IPS-20b (cell line): ENCODE data around the gene FSD2.
A peak's percentile ranks its signal among the peaks of the same experiment; 100 is the strongest.
"Not testable (repeated sequence)": the region's sequence is repeated elsewhere in the genome, so short reads cannot be mapped to it uniquely, and the experiment has no call there.

ENCODE experiments used
- H3K27ac ChIP-seq: one replicate; pipeline ENCODE4 v1.5.1; 2013; ENCODE audit warnings: low read length
- H3K27me3 ChIP-seq: 2 replicates; pipeline ENCODE4 v1.6.1; 2013; ENCODE audit warnings: mild to moderate bottlenecking, low read length, inconsistent platforms; ENCODE audit not compliant: insufficient read depth
- H3K36me3 ChIP-seq: 2 replicates; pipeline ENCODE4 v1.6.1; 2013; ENCODE audit warnings: low read depth, mild to moderate bottlenecking, inconsistent platforms, low read length, moderate library complexity; ENCODE audit not compliant: insufficient read depth
- H3K4me1 ChIP-seq: 2 replicates; pipeline ENCODE4 v1.6.1; 2013; ENCODE audit warnings: mild to moderate bottlenecking, control low read depth, inconsistent platforms, low read length, moderate library complexity; ENCODE audit not compliant: insufficient read depth
- H3K4me3 ChIP-seq: 2 replicates; pipeline ENCODE4 v1.5.1; 2013; ENCODE audit warnings: mild to moderate bottlenecking, low read length, inconsistent platforms
- H3K9ac ChIP-seq: 2 replicates; pipeline ENCODE4 v1.6.1; 2013; ENCODE audit warnings: low read depth, mild to moderate bottlenecking, inconsistent platforms, low read length, moderate library complexity
- H3K9me3 ChIP-seq: 2 replicates; pipeline ENCODE4 v1.6.1; 2013; ENCODE audit warnings: mild to moderate bottlenecking, low read depth, low read length, inconsistent platforms; ENCODE audit not compliant: insufficient read depth

Gene FSD2

GRCh38 chr15:82823049-82823448 is 17.2 kb upstream of the FSD2 start:
- Histone ChIP-seq H3K4me1 (no peaks in the 10 kb centered on the region), H3K27me3 (no peaks in the 10 kb centered on the region), H3K9ac (no peak overlapping the region), H3K9me3 (peaks cover 5% of the 10 kb centered on the region), H3K4me3 (no peak overlapping the region), H3K36me3 (peaks cover 37% of the 10 kb centered on the region), H3K27ac (no peak overlapping the region)

GRCh38 chr15:82821851-82822250 is 16.0 kb upstream of the FSD2 start:
- not testable (repeated sequence) for H3K9ac ChIP-seq, H3K27me3 ChIP-seq, H3K27ac ChIP-seq, H3K4me1 ChIP-seq, H3K9me3 ChIP-seq, H3K4me3 ChIP-seq
- peaks cover 33% of the 10 kb centered on the region for H3K36me3 ChIP-seq

- H3K27me3 ChIP-seq, H3K9ac ChIP-seq, H3K4me1 ChIP-seq, H3K9me3 ChIP-seq, H3K27ac ChIP-seq, H3K4me3 ChIP-seq: not testable (repeated sequence)
- peaks cover 33% of the 10 kb centered on the region for H3K36me3 ChIP-seq
These were observed 15.5 kb upstream of the FSD2 start for GRCh38 chr15:82821396-82821795.

- Histone ChIP-seq H3K9ac (no peak overlapping the region), H3K4me3 (no peak overlapping the region), H3K27ac (no peak overlapping the region), H3K4me1 (no peaks in the 10 kb centered on the region), H3K36me3 (peaks cover 34% of the 10 kb centered on the region), H3K27me3 (no peaks in the 10 kb centered on the region), H3K9me3 (peaks cover 5% of the 10 kb centered on the region)
These were observed 14.3 kb upstream of the FSD2 start for GRCh38 chr15:82820128-82820527.

- Histone ChIP-seq H3K27ac (no peak overlapping the region), H3K4me1 (peaks cover 5% of the 10 kb centered on the region; the same call in 1 of the 2 replicates), H3K9me3 (no peaks in the 10 kb centered on the region), H3K36me3 (peaks cover 22% of the 10 kb centered on the region; the same call in 1 of the 2 replicates), H3K9ac (no peak overlapping the region), H3K4me3 (no peak overlapping the region), H3K27me3 (peaks cover 10% of the 10 kb centered on the region; the same call in 1 of the 2 replicates)
These were observed 7.1 kb upstream of the FSD2 start for GRCh38 chr15:82812994-82813393.

GRCh38 chr15:82810890-82811426 is 5.1 kb upstream of the FSD2 start:
- Histone ChIP-seq H3K9me3 (no peaks in the 10 kb centered on the region), H3K4me3 (peak overlapping the region; percentile 88), H3K4me1 (peaks cover 5% of the 10 kb centered on the region; the same call in 1 of the 2 replicates), H3K27ac (no peak overlapping the region), H3K27me3 (peaks cover 10% of the 10 kb centered on the region; the same call in 1 of the 2 replicates), H3K9ac (peak overlapping the region; percentile 74; the same call in 1 of the 2 replicates), H3K36me3 (peaks cover 10% of the 10 kb centered on the region; the same call in 1 of the 2 replicates)

GRCh38 chr15:82810061-82810889 is 4.4 kb upstream of the FSD2 start:
- H3K9me3 ChIP-seq: no peaks in the 10 kb centered on the region
- no peak overlapping the region for H3K27ac ChIP-seq
- peak overlapping the region; percentile 74 for H3K9ac ChIP-seq
- peak overlapping the region; percentile 88 for H3K4me3 ChIP-seq
- H3K36me3 ChIP-seq: peaks cover 6% of the 10 kb centered on the region; the same call in 1 of the 2 replicates
- H3K4me1 ChIP-seq: peaks cover 5% of the 10 kb centered on the region; the same call in 1 of the 2 replicates
- peaks cover 10% of the 10 kb centered on the region; the same call in 1 of the 2 replicates for H3K27me3 ChIP-seq

- Histone ChIP-seq H3K4me3 (peak within 1 kb of the TSS; percentile 88), H3K4me1 (peaks cover 5% of the 10 kb centered on the region; the same call in 1 of the 2 replicates), H3K9ac (peak within 1 kb of the TSS; percentile 77), H3K9me3 (no peaks in the 10 kb centered on the region), H3K36me3 (peaks cover 6% of the 10 kb centered on the region; the same call in 1 of the 2 replicates), H3K27me3 (peaks cover 13% of the 10 kb centered on the region; the same call in 1 of the 2 replicates), H3K27ac (no peak within 1 kb of the TSS)
These were observed 3.6 kb upstream of the FSD2 start, which contains the start of gene WHAMM for GRCh38 chr15:82809308-82810060. TSS of gene WHAMM (plus strand) at chr15:82809628. CDS start at chr15:82809727, 99 bp downstream.

- Histone ChIP-seq H3K9me3 (no peaks in the 10 kb centered on the region), H3K27ac (no peak overlapping the region), H3K36me3 (0 out of 2 replicates have a peak, but pooled peaks cover under 1% of the 10 kb centered on the region), H3K9ac (no peak overlapping the region), H3K4me3 (peak overlapping the region; percentile 88; the same call in 1 of the 2 replicates), H3K4me1 (peaks cover 5% of the 10 kb centered on the region; the same call in 1 of the 2 replicates), H3K27me3 (peaks cover 19% of the 10 kb centered on the region; the same call in 1 of the 2 replicates)
These were observed 2.8 kb upstream of the FSD2 start for GRCh38 chr15:82808634-82809041.

- Histone ChIP-seq H3K9me3 (no peaks in the 10 kb centered on the region), H3K36me3 (no peaks in the 10 kb centered on the region), H3K4me3 (no peak overlapping the region), H3K27ac (no peak overlapping the region), H3K4me1 (peaks cover 5% of the 10 kb centered on the region; the same call in 1 of the 2 replicates), H3K9ac (no peak overlapping the region), H3K27me3 (peaks cover 25% of the 10 kb centered on the region)
These were observed 2.2 kb upstream of the FSD2 start for GRCh38 chr15:82807920-82808633.

GRCh38 chr15:82804575-82804949 is 1.3 kb downstream of the FSD2 start:
- H3K9ac ChIP-seq: no peak overlapping the region
- H3K27ac ChIP-seq: no peak overlapping the region
- 0 out of 2 replicates have a peak, but pooled peaks cover 2% of the 10 kb centered on the region for H3K4me1 ChIP-seq
- H3K4me3 ChIP-seq: no peak overlapping the region
- H3K36me3 ChIP-seq: no peaks in the 10 kb centered on the region
- H3K27me3 ChIP-seq: peaks cover 44% of the 10 kb centered on the region
- H3K9me3 ChIP-seq: no peaks in the 10 kb centered on the region
